B cell (primary cell): ENCODE measurements around the gene FTO. TPM values are rescaled to one million over a fixed set of nuclear protein-coding genes. Genes with fewer than 3 reads are reported as not detected.

Experiments
- ATAC-seq: fragments of 200-7000 bp; cut with Tn5 transposase; one replicate; pipeline ENCODE4 v1.10.0; 2021; ENCODE audit warnings: low read depth, mild to moderate bottlenecking, moderate number of reproducible peaks, moderate library complexity
- CTCF ChIA-PET: fragments of 350-600 bp; sonication (Branson Sonifier 250); formaldehyde crosslinking; loops from one replicate; lab custom pipeline; 2021; ENCODE audit warnings: antibody characterized with exemption, inconsistent platforms; lab: Charles Lee
- POLR2A ChIA-PET: fragments of 350-600 bp; sonication (Branson Sonifier 250); formaldehyde crosslinking; loops from one replicate; lab custom pipeline; 2021; ENCODE audit warnings: antibody characterized with exemption; lab: Charles Lee
- DNase-seq: peaks from one replicate; pipeline ENCODE4 v3.0.0; 2013
- H2AFZ ChIP-seq: 2 replicates; pipeline ENCODE4 v1.6.1; 2012; ENCODE audit warnings: mild to moderate bottlenecking, low read depth, low read length; ENCODE audit not compliant: insufficient read depth, poor library complexity, severe bottlenecking
- H3K27ac ChIP-seq, 2 donors: 1 replicate in 1 of 2; 2 replicates in 1 of 2; pipeline ENCODE4 v1.5.1; 2012 to 2013; ENCODE audit warnings: low read length in 2 of 2, mild to moderate bottlenecking in 2 of 2, moderate library complexity in 1 of 2
- H3K27me3 ChIP-seq, 4 experiments: fragments of 200-600 bp in 1 of 4; sonication (generic) in 1 of 4; replicated peaks in 1 of 4; 1 replicate in 2 of 4; 2 replicates in 2 of 4; pipeline versions ENCODE4 v1.6.1 to v1.7.0; 2013 to 2016; ENCODE audit warnings: low read length in 3 of 4, mild to moderate bottlenecking in 2 of 4, mixed read lengths in 1 of 4, moderate library complexity in 1 of 4; ENCODE audit not compliant: insufficient read depth in 4 of 4, control insufficient read depth in 3 of 4; ENCODE audit errors: control extremely low read depth in 1 of 4
- H3K36me3 ChIP-seq, 2 experiments: replicated peaks in 1 of 2; 1 replicate in 1 of 2; 2 replicates in 1 of 2; pipeline versions ENCODE4 v1.6.1 to v1.7.1; 2013; ENCODE audit warnings: low read length in 1 of 2; ENCODE audit not compliant: insufficient read depth in 2 of 2, control insufficient read depth in 1 of 2; ENCODE audit errors: control extremely low read depth in 1 of 2, extremely low read depth in 1 of 2
- H3K4me1 ChIP-seq, 2 donors: fragments of 200-600 bp in 1 of 2; sonication (generic) in 1 of 2; 1 replicate in 1 of 2; 2 replicates in 1 of 2; pipeline versions ENCODE4 v1.5.1 to v1.6.1; 2013 to 2017; ENCODE audit warnings: low read length in 2 of 2; ENCODE audit not compliant: control insufficient read depth in 2 of 2, insufficient read depth in 2 of 2
- H3K4me2 ChIP-seq: replicated peaks from 2 replicates; pipeline ENCODE3; 2012; ENCODE audit warnings: mild to moderate bottlenecking, low read depth, low read length; ENCODE audit not compliant: poor library complexity, severe bottlenecking
- H3K4me3 ChIP-seq, 5 experiments: fragments of 200-600 bp in 1 of 5; sonication (generic) in 1 of 5; 1 replicate in 3 of 5; 2 replicates in 2 of 5; pipeline versions ENCODE4 v1.5.1 to v1.7.0; 2011 to 2016; ENCODE audit warnings: low read length in 4 of 5, mild to moderate bottlenecking in 4 of 5, low read depth in 2 of 5, control low read depth in 1 of 5, moderate library complexity in 1 of 5; ENCODE audit not compliant: insufficient read depth in 1 of 5; ENCODE audit errors: control extremely low read depth in 1 of 5, extremely low read depth in 1 of 5
- H3K79me2 ChIP-seq: fragments of 200-600 bp; sonication (generic); one replicate; pipeline ENCODE4 v1.6.0; 2016; ENCODE audit warnings: low read length; ENCODE audit not compliant: control insufficient read depth, insufficient read depth
- H3K9ac ChIP-seq: fragments of 200-600 bp; sonication (generic); 2 replicates; pipeline ENCODE4 v1.6.1; 2017; ENCODE audit warnings: mild to moderate bottlenecking, low read length, moderate library complexity
- H3K9me3 ChIP-seq, 3 donors: one replicate each; pipeline versions ENCODE4 v1.6.1 to v1.7.1; 2013; ENCODE audit warnings: low read length in 2 of 3; ENCODE audit not compliant: control insufficient read depth in 2 of 3, insufficient read depth in 1 of 3; ENCODE audit errors: control extremely low read depth in 1 of 3
- H4K20me1 ChIP-seq: 2 replicates; pipeline ENCODE4 v1.6.0; 2012; ENCODE audit warnings: mild to moderate bottlenecking, low read length; ENCODE audit not compliant: insufficient read depth, control insufficient read depth, poor library complexity, severe bottlenecking
- H3K27ac Mint-ChIP-seq: one replicate; pipeline ENCODE4 v1.8.0; 2021; ENCODE audit warnings: mixed read lengths
- H3K27me3 Mint-ChIP-seq: one replicate; pipeline ENCODE4 v1.8.0; 2021; ENCODE audit warnings: mixed read lengths
- H3K4me1 Mint-ChIP-seq: one replicate; pipeline ENCODE4 v1.8.0; 2021; ENCODE audit warnings: mixed read lengths
- H3K4me3 Mint-ChIP-seq: one replicate; pipeline ENCODE4 v1.8.0; 2021; ENCODE audit warnings: mixed read lengths
- H3K9me3 Mint-ChIP-seq: one replicate; pipeline ENCODE4 v1.8.0; 2022; ENCODE audit warnings: mixed read lengths; ENCODE audit not compliant: insufficient read depth
- CTCF ChIP-seq: fragments of 200-600 bp; IDR thresholded peaks from one replicate; pipeline ENCODE4 v1.8.0; 2022; ENCODE audit warnings: antibody characterized with exemption, mild to moderate bottlenecking
- EZH2 ChIP-seq: IDR thresholded peaks from 2 replicates; pipeline ENCODE4 v1.6.1; 2012; ENCODE audit warnings: borderline replicate concordance, low read depth, mild to moderate bottlenecking, moderate library complexity, low read length; ENCODE audit not compliant: insufficient read depth, poor library complexity, severe bottlenecking
- WGBS: methylation state at CpG from one replicate; pipeline ENCODE4 v1.1.5; 2013; ENCODE audit warnings: missing lambda C conversion rate; ENCODE audit not compliant: insufficient coverage; 5-methylcytosine and 5-hydroxymethylcytosine counted together
- intact Hi-C: fragments of 100-400 bp; cut with micrococcal nuclease; formaldehyde crosslinking; loops from one replicate; pipeline ENCODE4 v1.10.0; 2022
- polyA plus RNA-seq: library from polyadenylated mRNA; depleted of rRNA; stranded (reverse); fragments of >200 nt; gene quantifications from 2 replicates; pipeline ENCODE4 v1.2.3, GENCODE V29; 2012
- total RNA-seq, 2 donors: library from RNA; stranded (reverse); fragments of 120-200 nt in 1 of 2; gene quantifications; 1 replicate in 1 of 2; 2 replicates in 1 of 2; pipeline versions ENCODE4 v1.2.3 to v1.2.4, GENCODE V29; 2013 to 2022

Gene FTO
- total and polyA plus RNA-seq, 2 donors (not counting 1 experiment from before 2014, with no cell fraction given) = 26.5 to 68.5 TPM

- no peaks in the 10 kb centered on the region for H4K20me1 ChIP-seq
- H3K27me3 ChIP-seq = peaks cover 0 to under 1% (median 0%) of the 10 kb centered on the region in 4 experiments
- 26% methylated on average over 8 of the region's 13 CpGs for WGBS
- TF ChIP-seq EZH2 (no peak), CTCF (no peak)
- DNase-seq (no peak), ATAC-seq (no peak)
- intact Hi-C loops = no loop called here
- peaks cover 6% of the 10 kb centered on the region for H3K27me3 Mint-ChIP-seq
- no peaks in the 10 kb centered on the region for H3K4me1 Mint-ChIP-seq
- ChIA-PET CTCF (no interaction called here), POLR2A (no interaction called here)
- no peak overlapping the region for H3K4me3 Mint-ChIP-seq
- H3K79me2 ChIP-seq = no peaks in the 10 kb centered on the region
- H3K36me3 ChIP-seq = no peaks in the 10 kb centered on the region
- no peak overlapping the region for H3K27ac ChIP-seq
- H3K4me3 ChIP-seq = no peak overlapping the region
- H3K4me1 ChIP-seq = no peaks in the 10 kb centered on the region
- no peak overlapping the region for H3K4me2 ChIP-seq
- no peaks in the 10 kb centered on the region for H3K9me3 Mint-ChIP-seq
- H3K27ac Mint-ChIP-seq = no peak overlapping the region
- H3K9ac ChIP-seq = no peak overlapping the region
- H3K9me3 ChIP-seq = peaks cover 0 to 2% (median 0%) of the 10 kb centered on the region in 3 donors
- no peak overlapping the region for H2AFZ ChIP-seq
Observed at GRCh38 chr16:54143934-54144571, 440.1 kb downstream of the FTO start.

- no peak for ATAC-seq
- H3K4me2 ChIP-seq = no peak overlapping the region
- no peaks in the 10 kb centered on the region for H3K79me2 ChIP-seq
- H3K36me3 ChIP-seq = no peaks in the 10 kb centered on the region
- no peak overlapping the region for H2AFZ ChIP-seq
- no peak overlapping the region for H3K27ac ChIP-seq
- H3K27me3 Mint-ChIP-seq = peaks cover 6% of the 10 kb centered on the region
- 96% methylated on average over 4 of the region's 7 CpGs for WGBS
- H3K27me3 ChIP-seq = no peaks in the 10 kb centered on the region
- intact Hi-C loops = no loop called here
- POLR2A ChIA-PET = no interaction called here
- H3K4me3 ChIP-seq = no peak overlapping the region
- no peaks in the 10 kb centered on the region for H4K20me1 ChIP-seq
- H3K4me1 Mint-ChIP-seq = no peaks in the 10 kb centered on the region
- CTCF ChIA-PET = no interaction called here
- H3K9me3 Mint-ChIP-seq = no peaks in the 10 kb centered on the region
- no peak for DNase-seq
- H3K4me3 Mint-ChIP-seq = no peak overlapping the region
- H3K27ac Mint-ChIP-seq = no peak overlapping the region
- no peak overlapping the region for H3K9ac ChIP-seq
- TF ChIP-seq EZH2 = no peak
- no peak for TF ChIP-seq CTCF
- peaks cover 0 to 2% (median 0%) of the 10 kb centered on the region in 3 donors for H3K9me3 ChIP-seq
- no peaks in the 10 kb centered on the region for H3K4me1 ChIP-seq
Observed at GRCh38 chr16:54144572-54144947, 440.6 kb downstream of the FTO start.
